ENCODE data around the gene SMIM5. TPM values are rescaled to one million over a fixed set of nuclear protein-coding genes. Genes with fewer than 3 reads are reported as not detected.

Gene SMIM5
- total and polyA plus RNA-seq, 9 of the 15 experiments (the other 6 are each of a cell fraction or from before 2014, with no cell fraction given), result 0.08 TPM; not detected in 8

DNA sequence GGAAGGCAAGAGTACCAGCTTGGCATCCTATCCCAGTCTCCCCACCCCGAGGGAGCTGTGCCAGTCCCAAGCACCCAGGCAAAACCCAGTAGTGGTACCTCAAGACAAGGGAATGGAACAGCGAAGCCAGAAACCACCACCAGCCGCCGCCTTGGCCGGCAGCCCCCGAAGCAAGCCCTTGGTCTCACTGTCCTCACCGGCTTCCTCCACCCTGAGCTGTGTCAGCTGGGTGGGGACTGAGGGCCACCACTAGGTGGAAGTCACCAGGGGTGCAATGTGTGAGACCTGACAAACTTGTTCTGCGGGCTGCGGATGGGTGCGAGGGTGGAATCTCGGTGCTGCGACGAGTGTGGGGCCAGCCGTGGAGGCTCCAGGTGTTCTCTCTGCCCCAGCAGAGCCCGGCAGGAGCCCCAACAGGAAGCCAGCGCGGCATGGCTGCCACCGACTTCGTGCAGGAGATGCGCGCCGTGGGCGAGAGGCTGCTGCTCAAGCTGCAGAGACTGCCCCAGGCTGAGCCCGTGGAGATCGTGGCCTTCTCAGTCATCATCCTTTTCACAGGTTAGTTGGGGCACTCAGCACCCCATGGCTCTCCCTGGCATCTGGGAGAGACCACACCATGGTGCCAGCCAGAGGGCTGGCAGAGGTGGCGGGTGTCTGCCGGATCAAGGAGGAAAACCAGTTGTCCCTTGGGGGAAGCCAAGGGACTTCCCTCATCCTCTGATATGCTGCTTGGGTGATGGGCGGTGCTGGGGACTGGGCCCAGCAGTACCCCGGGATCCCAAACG is 6.7 kb downstream of the SMIM5 start:
- Histone ChIP-seq H3K4me2 (ENCODE audit: insufficient read depth, low read length) (no peak overlapping the region), H3K27me3 (ENCODE audit: control insufficient read depth in 2 of 2, insufficient read depth in 2 of 2, low read length in 2 of 2) (no peaks in the 10 kb centered on the region), H3K36me3 (ENCODE audit: control insufficient read depth, insufficient read depth, low read length) (peaks cover 3% of the 10 kb centered on the region; the same call in 1 of the 3 replicates), H3K27ac (ENCODE audit: extremely low read depth, low read depth, low read length) (no peak overlapping the region), H3K9me3 (replicated peaks; ENCODE audit: control insufficient read depth, insufficient read depth, low read depth, low read length) (no peaks in the 10 kb centered on the region), H3K4me3 (no peak overlapping the region), H2AFZ (ENCODE audit: low read depth, low read length) (no peak overlapping the region), H3K9ac (ENCODE audit: insufficient read depth in 1 of 2, low read depth in 2 of 2, low read length in 2 of 2) (no peak overlapping the region; a peak in 1 of 4 replicates), H3K4me1 (replicated peaks in 1 of 2; ENCODE audit: control insufficient read depth in 2 of 2, insufficient read depth in 2 of 2, low read length in 2 of 2) (peaks cover 15 to 42% of the 10 kb centered on the region in 2 experiments; a peak in 4 of 5 replicates), H4K20me1 (replicated peaks; ENCODE audit: control insufficient read depth, insufficient read depth, low read length) (0 out of 2 replicates have a peak, but pooled peaks cover 6% of the 10 kb centered on the region), H3K79me2 (ENCODE audit: control insufficient read depth, insufficient read depth, low read length) (no peaks in the 10 kb centered on the region), H3K9me1 (ENCODE audit: control insufficient read depth, insufficient read depth, low read length) (no peaks in the 10 kb centered on the region)
- TF ChIP-seq KDM1A (IDR thresholded peaks at IDR 0.05) (no peak), ZBTB1 (CRISPR knock-in tag; IDR thresholded peaks at IDR 0.05; ENCODE audit: borderline replicate concordance, low read depth) (no peak), MTA1 (IDR thresholded peaks at IDR 0.05; ENCODE audit: borderline replicate concordance) (no peak), TEAD4 (IDR thresholded peaks at IDR 0.05; ENCODE audit: low read length) (no peak), TEAD4 (CRISPR knock-in tag; IDR thresholded peaks at IDR 0.05; ENCODE audit: borderline replicate concordance) (no peak)
- in situ Hi-C loops (cut with MboI) (no loop called here), intact Hi-C loops (cut with micrococcal nuclease) (no loop called here)
- POLR2A ChIA-PET, result interaction anchor here (1.1 kb wide), 1 partner anchor 15 kb away, joined by 4 read pairs; no protein-coding TSS in a partner anchor
- FAIRE-seq (no peak), ATAC-seq (no peak), DNase-seq (ENCODE audit: extremely low read depth in 1 of 4, low spot score in 3 of 4) (no peak)
- BruUV-seq (replicated peaks), result no TSS peak
- CTCF ChIA-PET (ENCODE audit: low intra/inter-chr PET ratio), result no interaction called here
- 84% methylated on average over 24 of the region's 30 CpGs for WGBS (ENCODE audit: insufficient coverage, low coverage, missing lambda C conversion rate)
